HG02884 (cell line): ENCODE results near the gene DPF3.

Source experiments
- ATAC-seq: cut with Tn5 transposase; IDR thresholded peaks from one replicate; pipeline ENCODE4 v1.9.1; 2021; ENCODE audit warnings: mild to moderate bottlenecking, moderate library complexity; ENCODE audit not compliant: unreplicated experiment

The DPF3 gene

GRCh38 chr14:72607386-72608130, 286.3 kb downstream of the DPF3 start:
- ATAC-seq, result no peak

GRCh38 chr14:72606879-72607278, 287.0 kb downstream of the DPF3 start:
- ATAC-seq, result no peak

- no peak for ATAC-seq
Measured at GRCh38 chr14:72605921-72606220, 288.0 kb downstream of the DPF3 start.

GRCh38 chr14:72605096-72605920, 288.6 kb downstream of the DPF3 start:
- no peak for ATAC-seq

- no peak for ATAC-seq
Measured at GRCh38 chr14:72604133-72604532, 289.8 kb downstream of the DPF3 start.

- no peak for ATAC-seq
Measured at GRCh38 chr14:72603639-72604038, 290.3 kb downstream of the DPF3 start.

- no peak for ATAC-seq
Measured at GRCh38 chr14:72600551-72601330, 293.2 kb downstream of the DPF3 start.

- ATAC-seq, result no peak
Measured at GRCh38 chr14:72599579-72600470, 294.1 kb downstream of the DPF3 start.

GRCh38 chr14:72598306-72598705, 295.6 kb downstream of the DPF3 start:
- no peak for ATAC-seq

- no peak for ATAC-seq
Measured at GRCh38 chr14:72597252-72598233, 296.4 kb downstream of the DPF3 start.

GRCh38 chr14:72595152-72595862, 298.6 kb downstream of the DPF3 start:
- no peak for ATAC-seq

GRCh38 chr14:72594099-72594901, 299.6 kb downstream of the DPF3 start:
- ATAC-seq, result peak; percentile 57

GRCh38 chr14:72591391-72591790, 302.5 kb downstream of the DPF3 start:
- ATAC-seq, result no peak

- no peak for ATAC-seq
Measured at GRCh38 chr14:72590577-72590976, 303.3 kb downstream of the DPF3 start.

- ATAC-seq, result no peak
Measured at GRCh38 chr14:72589652-72590051, 304.2 kb downstream of the DPF3 start.

GRCh38 chr14:72588521-72588920, 305.4 kb downstream of the DPF3 start:
- ATAC-seq, result no peak

- no peak for ATAC-seq
Measured at GRCh38 chr14:72583316-72584272, 310.3 kb downstream of the DPF3 start.
